OCI-LY1 (cell line): Measurements from ENCODE around the gene CFAP90.

Source experiments
- H2AFZ ChIP-seq: fragments of 200-600 bp; sonication (generic), shearing (Covaris generic); 2 replicates; pipeline ENCODE4 v1.6.0; 2014; ENCODE audit warnings: antibody characterized with exemption, mild to moderate bottlenecking, low read length
- H3F3A ChIP-seq: fragments of 200-600 bp; sonication (generic), shearing (Covaris generic); 2 replicates; pipeline ENCODE4 v1.6.0; 2014; ENCODE audit warnings: mild to moderate bottlenecking, antibody characterized with exemption, low read length, moderate library complexity; ENCODE audit not compliant: insufficient read depth
- H3K27ac ChIP-seq: fragments of 200-600 bp; sonication (generic); 2 replicates; pipeline ENCODE4 v1.5.1; 2014; ENCODE audit warnings: low read length, mixed run types, mild to moderate bottlenecking, low read depth; ENCODE audit not compliant: poor library complexity, severe bottlenecking
- H3K27me3 ChIP-seq: fragments of 200-600 bp; sonication (generic); 2 replicates; pipeline ENCODE4 v1.6.0; 2014; ENCODE audit warnings: antibody characterized with exemption, mild to moderate bottlenecking, low read length, moderate library complexity; ENCODE audit not compliant: insufficient read depth
- H3K36me3 ChIP-seq: fragments of 200-600 bp; sonication (generic); 2 replicates; pipeline ENCODE4 v1.6.1; 2014; ENCODE audit warnings: mild to moderate bottlenecking, antibody characterized with exemption, low read length, moderate library complexity, mixed read lengths; ENCODE audit not compliant: insufficient read depth
- H3K4me1 ChIP-seq: fragments of 200-600 bp; sonication (generic); 2 replicates; pipeline ENCODE4 v1.5.1; 2014; ENCODE audit warnings: mild to moderate bottlenecking, low read length, moderate library complexity; ENCODE audit not compliant: insufficient read depth, severe bottlenecking
- H3K4me2 ChIP-seq: fragments of 200-600 bp; sonication (generic), shearing (Covaris generic); 2 replicates; pipeline ENCODE4 v1.6.1; 2014; ENCODE audit warnings: low read length
- H3K4me3 ChIP-seq: fragments of 200-600 bp; sonication (generic); 2 replicates; pipeline ENCODE4 v1.5.1; 2014; ENCODE audit warnings: low read length, low read depth, mild to moderate bottlenecking, mixed read lengths; ENCODE audit not compliant: poor library complexity, severe bottlenecking
- H3K79me2 ChIP-seq: fragments of 200-600 bp; shearing (Covaris generic); 2 replicates; pipeline ENCODE4 v1.6.1; 2016; ENCODE audit warnings: mixed run types, low read length, mixed read lengths; ENCODE audit not compliant: insufficient read depth
- H3K9ac ChIP-seq: fragments of 200-600 bp; sonication (generic), shearing (Covaris generic); 2 replicates; pipeline ENCODE4 v1.6.1; 2014; ENCODE audit warnings: mild to moderate bottlenecking, low read length, mixed read lengths
- H3K9me2 ChIP-seq: fragments of 200-600 bp; sonication (generic), shearing (Covaris generic); 2 replicates; pipeline ENCODE4 v1.6.1; 2014; ENCODE audit warnings: low read depth, mild to moderate bottlenecking, low read length, mixed read lengths
- H3K9me3 ChIP-seq: fragments of 200-600 bp; shearing (Covaris generic); 2 replicates; pipeline ENCODE4 v1.6.1; 2014; ENCODE audit warnings: low read length, mixed read lengths
- H4K20me1 ChIP-seq: fragments of 200-600 bp; sonication (generic), shearing (Covaris generic); 2 replicates; pipeline ENCODE4 v1.6.0; 2016; ENCODE audit warnings: mild to moderate bottlenecking, low read length; ENCODE audit not compliant: insufficient read depth
- EZH2 ChIP-seq: fragments of 200-600 bp; sonication (generic), shearing (Covaris generic); IDR thresholded peaks from 2 replicates; pipeline ENCODE4 v1.8.0; 2017; ENCODE audit warnings: borderline replicate concordance, mixed run types, mild to moderate bottlenecking, antibody characterized with exemption, low read length, moderate library complexity, mixed read lengths
- TF ChIP-seq, protein P1 (sequence below): fragments of 200-600 bp; sonication (generic), shearing (Covaris generic); IDR thresholded peaks from 2 replicates; pipeline ENCODE4 v1.5.1; 2017; ENCODE audit warnings: mild to moderate bottlenecking, antibody characterized with exemption, low read length, moderate library complexity, mixed read lengths

Gene CFAP90, protein sequence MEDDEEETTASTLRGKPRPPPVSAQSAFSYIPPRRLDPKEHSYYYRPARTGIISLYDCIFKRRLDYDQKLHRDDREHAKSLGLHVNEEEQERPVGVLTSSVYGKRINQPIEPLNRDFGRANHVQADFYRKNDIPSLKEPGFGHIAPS

DNA sequence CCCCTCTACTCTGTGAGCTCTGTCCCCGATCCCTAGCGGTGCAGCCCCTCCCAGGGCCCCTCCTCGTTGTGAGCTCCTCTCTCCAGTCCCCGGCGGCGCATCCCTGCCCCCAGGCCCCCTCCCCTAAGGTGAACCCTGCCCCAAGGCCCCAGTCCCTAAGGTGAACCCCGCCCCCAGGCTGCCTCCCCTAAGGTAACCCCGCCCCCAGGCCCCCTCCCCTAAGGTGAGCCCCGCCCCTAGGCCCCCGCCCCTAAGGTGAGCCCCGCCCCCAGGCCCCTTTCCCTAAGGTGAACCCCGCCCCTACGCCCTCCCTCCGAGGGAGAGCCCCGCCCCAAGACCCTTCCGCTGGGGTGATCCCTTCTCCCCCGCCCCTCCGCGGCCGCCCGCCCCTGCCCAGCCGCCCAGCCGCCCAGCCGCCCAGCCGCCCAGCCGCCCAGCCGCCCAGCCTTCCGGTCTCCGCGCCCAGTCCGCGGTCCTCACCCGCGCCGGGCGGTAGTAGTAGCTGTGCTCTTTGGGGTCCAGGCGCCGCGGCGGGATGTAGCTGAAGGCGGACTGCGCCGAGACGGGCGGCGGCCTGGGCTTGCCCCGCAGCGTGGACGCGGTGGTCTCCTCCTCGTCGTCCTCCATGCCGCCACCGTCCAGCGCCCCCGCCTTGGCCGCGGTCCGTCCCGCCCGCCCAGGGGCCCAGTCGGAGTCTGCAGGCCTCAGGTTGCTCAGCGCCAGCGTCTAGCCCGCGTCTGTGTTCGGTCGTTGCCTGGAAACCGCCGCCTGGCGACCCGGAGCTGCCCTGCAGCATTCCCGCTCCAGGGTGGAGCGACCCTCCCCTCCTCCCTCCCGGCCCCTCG, at the start of gene CFAP90:
Gene CFAP90, minus strand, starts transcription at position 739 of the 845 bp plus-strand sequence. Its CDS starts 112 bp downstream, at position 627.
- no peaks in the 10 kb centered on the region for H3K79me2 ChIP-seq
- H2AFZ ChIP-seq: no peak within 1 kb of the TSS
- no peak within 1 kb of the TSS for H3K4me2 ChIP-seq
- H3F3A ChIP-seq: no peaks in the 10 kb centered on the region
- H3K36me3 ChIP-seq: no peaks in the 10 kb centered on the region
- H3K9me3 ChIP-seq: no peaks in the 10 kb centered on the region
- H3K27me3 ChIP-seq: no peaks in the 10 kb centered on the region
- H4K20me1 ChIP-seq: no peaks in the 10 kb centered on the region
- no peak within 1 kb of the TSS for H3K9ac ChIP-seq
- TF ChIP-seq, protein P1, sequence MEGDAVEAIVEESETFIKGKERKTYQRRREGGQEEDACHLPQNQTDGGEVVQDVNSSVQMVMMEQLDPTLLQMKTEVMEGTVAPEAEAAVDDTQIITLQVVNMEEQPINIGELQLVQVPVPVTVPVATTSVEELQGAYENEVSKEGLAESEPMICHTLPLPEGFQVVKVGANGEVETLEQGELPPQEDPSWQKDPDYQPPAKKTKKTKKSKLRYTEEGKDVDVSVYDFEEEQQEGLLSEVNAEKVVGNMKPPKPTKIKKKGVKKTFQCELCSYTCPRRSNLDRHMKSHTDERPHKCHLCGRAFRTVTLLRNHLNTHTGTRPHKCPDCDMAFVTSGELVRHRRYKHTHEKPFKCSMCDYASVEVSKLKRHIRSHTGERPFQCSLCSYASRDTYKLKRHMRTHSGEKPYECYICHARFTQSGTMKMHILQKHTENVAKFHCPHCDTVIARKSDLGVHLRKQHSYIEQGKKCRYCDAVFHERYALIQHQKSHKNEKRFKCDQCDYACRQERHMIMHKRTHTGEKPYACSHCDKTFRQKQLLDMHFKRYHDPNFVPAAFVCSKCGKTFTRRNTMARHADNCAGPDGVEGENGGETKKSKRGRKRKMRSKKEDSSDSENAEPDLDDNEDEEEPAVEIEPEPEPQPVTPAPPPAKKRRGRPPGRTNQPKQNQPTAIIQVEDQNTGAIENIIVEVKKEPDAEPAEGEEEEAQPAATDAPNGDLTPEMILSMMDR: no peak
- no peak for TF ChIP-seq EZH2
- no peak within 1 kb of the TSS for H3K27ac ChIP-seq
- H3K4me3 ChIP-seq: no peak within 1 kb of the TSS
- H3K9me2 ChIP-seq: no peaks in the 10 kb centered on the region
- H3K4me1 ChIP-seq: no peaks in the 10 kb centered on the region

DNA sequence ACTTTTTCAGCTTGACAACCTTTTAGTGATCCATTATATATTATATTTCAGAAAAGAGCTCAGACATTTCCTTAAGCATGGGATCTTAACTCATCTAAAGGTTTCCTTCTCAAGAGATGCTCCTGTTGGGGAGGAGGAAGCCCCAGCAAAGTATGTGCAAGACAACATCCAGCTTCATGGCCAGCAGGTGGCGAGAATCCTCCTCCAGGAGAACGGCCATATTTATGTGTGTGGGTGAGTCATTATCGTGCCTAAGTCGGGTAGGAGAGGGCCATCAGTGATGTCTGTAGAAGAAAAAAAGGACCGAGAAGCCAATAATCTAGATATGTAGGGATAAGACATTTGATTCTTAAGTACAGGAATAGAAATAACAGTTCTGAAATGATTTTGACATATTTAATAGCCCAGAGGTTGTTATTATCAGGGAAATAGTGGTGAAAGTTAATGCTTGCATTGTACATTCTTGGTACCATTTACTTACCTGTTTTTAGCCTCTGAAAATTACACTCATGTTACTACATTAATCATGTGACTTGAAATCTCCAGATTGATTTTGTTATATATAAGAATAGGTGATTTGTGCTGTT, 46.2 kb upstream of the CFAP90 start:
- no peaks in the 10 kb centered on the region for H3K4me1 ChIP-seq
- no peaks in the 10 kb centered on the region for H3K79me2 ChIP-seq
- H3K4me3 ChIP-seq: no peak overlapping the region
- no peak overlapping the region for H3K9ac ChIP-seq
- TF ChIP-seq EZH2: no peak
- TF ChIP-seq, protein P1: no peak
- H4K20me1 ChIP-seq: no peaks in the 10 kb centered on the region
- H3K36me3 ChIP-seq: peaks cover 99% of the 10 kb centered on the region
- no peak overlapping the region for H3K4me2 ChIP-seq
- no peak overlapping the region for H2AFZ ChIP-seq
- H3K9me2 ChIP-seq: no peaks in the 10 kb centered on the region
- H3K27me3 ChIP-seq: no peaks in the 10 kb centered on the region
- no peaks in the 10 kb centered on the region for H3F3A ChIP-seq
- H3K27ac ChIP-seq: no peak overlapping the region
- no peaks in the 10 kb centered on the region for H3K9me3 ChIP-seq

DNA sequence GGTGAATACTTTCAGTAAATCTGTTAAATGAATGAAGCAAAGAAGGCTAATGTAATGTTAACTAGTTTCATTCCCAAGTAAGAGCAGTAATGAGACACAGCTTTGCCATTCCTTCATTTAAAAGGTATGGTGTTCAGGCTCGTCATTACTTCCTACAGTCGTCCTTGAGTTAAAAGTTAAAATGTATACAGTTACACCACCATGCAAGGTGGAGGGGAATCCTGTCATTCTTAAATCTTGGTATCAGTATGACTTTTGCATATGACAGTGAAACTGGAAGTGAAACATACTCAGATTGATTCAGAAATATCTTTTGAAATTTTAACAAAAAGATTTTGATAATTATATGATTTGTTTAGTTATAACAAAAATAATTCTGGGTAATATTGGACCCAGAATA, 43.9 kb upstream of the CFAP90 start:
- Histone ChIP-seq H3F3A (no peaks in the 10 kb centered on the region), H3K36me3 (peaks cover 96% of the 10 kb centered on the region), H2AFZ (no peak overlapping the region), H3K4me3 (no peak overlapping the region), H3K27me3 (no peaks in the 10 kb centered on the region), H3K4me2 (no peak overlapping the region), H3K9me2 (no peaks in the 10 kb centered on the region), H3K9ac (no peak overlapping the region), H3K79me2 (no peaks in the 10 kb centered on the region), H3K9me3 (no peaks in the 10 kb centered on the region), H3K27ac (no peak overlapping the region), H4K20me1 (no peaks in the 10 kb centered on the region), H3K4me1 (no peaks in the 10 kb centered on the region)
- TF ChIP-seq, protein P1: no peak
- TF ChIP-seq EZH2: no peak
